ENCODE results near the gene TARBP1.
A peak's percentile ranks its signal among the peaks of the same experiment; 100 is the strongest.
"Not testable (repeated sequence)": the region's sequence is repeated elsewhere in the genome, so short reads cannot be mapped to it uniquely, and the experiment has no call there.

TARBP1 gene

DNA sequence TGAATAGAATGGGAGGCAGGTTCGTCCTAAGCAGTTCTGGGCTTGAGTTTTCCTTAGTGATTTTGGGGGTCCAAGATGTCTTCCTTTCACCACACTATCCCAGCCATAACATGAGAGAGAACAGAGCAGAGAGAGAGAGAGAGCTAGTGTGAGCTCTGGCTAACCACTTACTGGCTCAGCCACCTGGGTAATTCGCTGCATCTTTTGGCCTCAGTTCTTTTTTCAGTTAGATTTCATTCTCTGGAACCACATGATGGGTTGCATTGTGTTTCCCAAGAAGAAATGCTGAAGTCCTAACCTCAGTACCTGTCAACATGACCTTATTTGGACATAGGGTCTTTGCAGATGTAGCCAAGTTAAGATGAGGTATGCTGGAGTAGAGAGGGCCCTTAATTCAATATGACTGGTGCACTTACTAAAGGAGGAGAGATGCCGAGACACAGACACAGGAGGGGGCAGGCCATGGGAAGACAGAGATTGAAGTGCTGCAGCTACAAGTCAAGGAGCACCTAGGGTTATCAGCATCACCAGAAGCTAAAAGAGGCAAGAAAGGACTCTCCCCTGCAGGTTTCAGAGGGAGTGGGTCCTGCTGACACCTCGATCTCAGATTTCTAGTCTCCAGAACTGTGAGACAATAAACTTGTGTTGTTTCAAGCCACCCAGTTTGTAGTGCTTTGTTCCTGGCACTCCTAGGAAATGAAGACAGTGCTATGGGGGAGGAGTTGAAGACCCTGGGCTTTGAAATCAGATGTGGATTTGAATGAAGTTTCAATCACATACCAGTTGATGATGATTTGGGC, 26.2 kb upstream of the TARBP1 start:
- DNase-seq (ENCODE audit: insufficient read length, low spot score) (no peak), FAIRE-seq (no peak)

DNA sequence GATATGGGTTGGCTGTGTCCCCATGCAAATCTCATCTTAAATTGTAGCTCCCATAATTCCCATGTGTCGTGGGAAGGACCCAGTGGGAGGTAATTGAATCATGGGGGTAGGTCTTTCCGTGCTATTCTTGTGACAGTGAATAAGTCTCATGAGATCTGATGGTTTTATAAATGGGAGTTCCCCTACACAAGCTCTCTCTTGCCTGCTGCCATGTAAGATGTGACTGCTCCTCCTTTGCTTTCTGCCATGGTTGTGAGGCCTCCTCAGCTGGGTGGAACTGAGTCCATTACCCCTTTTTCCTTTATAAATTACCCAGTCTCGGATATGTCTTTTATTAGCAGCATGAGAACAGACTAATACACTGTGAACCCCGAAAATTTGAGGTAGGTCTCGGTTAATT, 25.3 kb upstream of the TARBP1 start:
- DNase-seq (ENCODE audit: insufficient read length, low spot score); FAIRE-seq: not testable (repeated sequence)

DNA sequence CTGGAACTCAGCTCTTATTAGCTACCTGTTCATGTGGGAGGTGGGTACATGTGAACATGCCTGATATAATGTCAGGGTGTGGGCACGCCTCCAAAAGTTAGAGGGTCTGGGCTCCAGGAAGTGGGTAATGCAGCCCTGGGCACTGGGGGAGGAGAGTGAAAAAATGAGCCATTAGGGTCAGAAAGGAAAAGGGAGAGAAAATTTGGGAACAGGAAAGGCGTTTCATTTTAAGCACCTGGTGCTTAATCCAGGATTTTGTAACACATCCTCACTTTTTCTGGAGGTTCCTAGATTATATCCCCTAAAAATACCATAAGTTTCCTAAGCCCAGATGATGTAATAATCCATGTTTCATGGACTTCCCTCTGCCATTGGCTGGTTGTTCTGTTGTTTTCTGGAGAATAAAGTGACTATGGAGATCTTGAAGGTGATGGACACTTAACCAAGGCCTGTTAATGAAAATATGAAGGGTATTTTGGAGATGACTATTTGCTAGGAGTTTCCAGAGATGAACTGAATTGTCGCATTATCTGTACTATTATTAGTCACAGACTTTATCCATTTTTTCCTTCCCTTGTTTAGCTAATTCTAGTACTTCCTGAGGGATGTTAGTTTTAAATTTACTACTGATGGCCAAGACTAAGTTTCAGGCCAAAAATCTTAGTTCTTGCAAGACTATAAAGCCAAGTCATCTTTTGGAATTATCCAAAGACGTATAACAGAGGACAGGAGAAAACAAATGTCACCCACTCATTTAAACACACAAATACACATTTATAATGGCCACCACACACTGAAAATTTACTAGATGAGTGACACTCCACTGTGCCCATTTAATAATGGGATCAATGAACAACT, 24.4 kb upstream of the TARBP1 start:
- FAIRE-seq (no peak), DNase-seq (ENCODE audit: insufficient read length, low spot score) (no peak)

DNA sequence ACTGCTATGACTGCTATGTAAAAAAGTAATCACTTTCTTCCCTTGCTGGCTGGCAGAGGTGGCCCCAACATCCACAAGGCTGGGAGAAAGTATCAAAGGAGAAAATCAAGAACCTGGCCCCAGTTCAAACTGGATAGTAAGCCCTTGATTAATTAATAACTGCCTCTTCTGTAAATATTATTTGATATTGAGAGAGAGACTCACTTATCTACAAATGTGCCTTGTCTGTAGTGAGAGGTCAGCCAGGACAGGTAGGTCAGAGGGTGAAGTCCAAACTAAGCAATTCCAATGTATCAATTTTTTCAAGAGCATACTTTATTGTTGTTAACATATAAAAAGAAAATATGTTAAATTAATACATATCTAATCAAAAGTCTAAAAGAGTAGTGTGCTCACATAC, 23.8 kb upstream of the TARBP1 start:
- FAIRE-seq: no peak
- no peak for DNase-seq (ENCODE audit: insufficient read length, low spot score)

DNA sequence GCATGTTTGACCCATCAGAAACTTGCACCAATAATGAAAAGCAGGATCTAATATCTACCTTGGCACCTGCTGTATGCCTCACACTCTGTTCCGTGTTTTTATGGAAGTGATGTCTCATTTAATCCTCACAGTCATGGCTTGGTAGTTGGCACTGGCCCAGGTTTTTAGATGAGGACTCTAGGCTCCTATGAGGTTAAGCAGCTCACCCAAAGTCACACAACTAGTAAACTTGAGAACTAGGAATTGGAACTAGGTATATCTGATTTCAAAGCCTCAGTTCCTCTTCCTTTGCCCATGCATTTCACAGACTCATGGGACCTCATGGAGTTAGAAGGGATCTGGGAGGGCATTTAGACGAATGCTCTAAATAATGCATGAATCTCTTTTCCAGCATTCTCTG, 21.3 kb upstream of the TARBP1 start:
- DNase-seq (ENCODE audit: insufficient read length, low spot score): no peak
- no peak for FAIRE-seq

DNA sequence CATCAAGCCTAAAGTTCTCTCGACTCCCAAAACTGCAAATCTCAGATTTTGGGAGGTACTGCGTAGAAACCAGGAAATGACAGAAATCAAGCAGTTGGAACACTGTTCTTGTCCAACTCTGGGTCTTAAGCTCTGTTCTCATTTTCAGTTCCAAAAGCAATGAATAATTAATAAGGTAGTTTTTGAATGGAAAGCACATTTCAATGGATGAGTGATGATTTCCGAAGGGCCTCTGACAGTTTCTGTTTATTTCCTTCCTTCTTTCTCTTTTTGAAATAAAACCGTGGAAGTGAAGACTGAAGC, 20.9 kb upstream of the TARBP1 start:
- DNase-seq (ENCODE audit: insufficient read length, low spot score) (no peak), FAIRE-seq (no peak)

DNA sequence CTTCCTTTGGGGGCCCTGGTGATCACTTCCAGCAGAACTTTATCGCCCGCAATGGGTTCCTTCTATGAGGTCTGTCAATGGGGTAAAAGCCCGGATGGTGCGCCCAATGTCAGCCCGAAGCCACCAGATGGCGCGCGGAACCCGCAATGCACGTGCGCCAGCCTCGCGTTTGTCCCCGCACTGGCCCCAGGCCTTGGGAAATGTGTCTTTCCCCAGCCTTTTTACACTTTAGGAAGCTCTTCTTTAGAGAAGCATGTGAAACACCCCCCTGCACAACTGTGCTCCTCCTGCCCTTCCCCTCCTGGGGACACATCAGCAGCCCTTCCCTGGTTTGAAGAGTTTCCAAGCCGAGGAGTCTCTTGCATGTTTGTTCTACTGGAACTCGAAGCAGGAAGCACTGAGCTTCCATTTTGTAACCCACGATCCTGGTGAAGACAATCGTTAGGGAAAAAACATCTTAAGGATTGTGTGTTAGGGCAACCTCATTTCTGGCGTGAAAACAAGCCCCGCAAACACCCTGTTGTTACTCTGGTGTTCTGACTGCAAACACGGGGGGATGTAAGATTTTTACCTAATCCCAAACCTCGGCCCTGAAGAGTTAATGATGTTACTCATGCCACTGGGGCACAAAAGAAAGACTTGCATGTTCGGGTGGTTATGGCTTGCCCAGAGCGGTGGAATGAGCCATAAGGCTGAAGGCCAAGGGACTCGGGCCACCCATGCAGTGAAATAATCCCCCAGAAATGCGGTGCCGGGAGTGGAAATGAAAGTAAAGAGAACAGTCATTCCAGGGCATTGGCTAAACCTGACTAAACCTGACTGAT, 20.4 kb upstream of the TARBP1 start:
- FAIRE-seq (no peak), DNase-seq (ENCODE audit: insufficient read length, low spot score) (peak; percentile 82)

DNA sequence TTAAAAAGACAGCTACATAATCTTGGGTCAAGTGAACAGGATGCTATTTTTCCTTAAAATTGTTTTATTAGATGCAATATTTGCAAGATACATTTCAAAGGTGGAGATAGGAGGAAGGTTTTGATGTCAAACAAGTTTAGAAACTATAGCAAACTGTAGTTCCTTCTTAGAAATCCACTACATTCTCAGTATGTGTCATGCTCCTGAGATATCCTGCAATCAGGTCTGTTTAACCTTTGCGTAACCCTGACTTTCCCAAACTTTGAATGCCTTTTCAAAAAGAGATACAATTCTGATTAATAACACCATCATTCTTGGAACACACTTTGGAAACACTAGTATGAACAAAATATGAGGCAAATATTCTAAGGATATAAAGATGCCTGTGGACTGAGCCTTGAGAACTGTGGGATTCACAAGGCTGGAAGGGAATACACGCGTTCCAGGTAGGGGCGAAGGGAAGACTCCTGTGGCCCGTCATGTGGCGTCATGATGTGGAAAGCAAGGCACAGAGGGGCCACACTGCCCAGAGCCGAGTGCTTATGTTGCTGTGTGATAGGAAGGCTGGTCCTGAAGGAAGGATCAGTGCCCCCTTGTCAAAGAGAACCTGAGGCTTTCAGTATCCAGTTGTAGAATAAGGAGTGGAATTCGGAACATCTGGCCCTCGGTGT, 19.6 kb upstream of the TARBP1 start:
- no peak for DNase-seq (ENCODE audit: insufficient read length, low spot score)
- FAIRE-seq: no peak

DNA sequence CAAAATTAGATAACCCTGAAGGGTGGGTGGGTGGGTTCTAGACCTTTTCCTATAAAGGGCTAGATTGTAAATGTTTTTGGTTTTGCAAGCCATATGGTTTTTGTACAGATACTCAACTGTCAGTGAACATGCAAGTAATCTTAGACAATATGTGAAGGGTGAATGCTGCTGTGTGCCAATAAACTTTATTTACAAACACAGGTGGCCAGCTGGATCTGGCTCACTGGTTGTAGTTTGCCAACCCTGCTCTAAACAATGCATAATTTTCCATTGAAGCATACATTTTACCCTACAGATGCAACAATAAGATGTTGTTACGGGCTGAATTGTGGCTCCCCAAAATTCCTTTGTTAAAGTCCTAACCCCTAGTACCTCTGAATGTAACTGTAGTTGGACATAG, 18.6 kb upstream of the TARBP1 start:
- DNase-seq (ENCODE audit: insufficient read length, low spot score): no peak
- no peak for FAIRE-seq

DNA sequence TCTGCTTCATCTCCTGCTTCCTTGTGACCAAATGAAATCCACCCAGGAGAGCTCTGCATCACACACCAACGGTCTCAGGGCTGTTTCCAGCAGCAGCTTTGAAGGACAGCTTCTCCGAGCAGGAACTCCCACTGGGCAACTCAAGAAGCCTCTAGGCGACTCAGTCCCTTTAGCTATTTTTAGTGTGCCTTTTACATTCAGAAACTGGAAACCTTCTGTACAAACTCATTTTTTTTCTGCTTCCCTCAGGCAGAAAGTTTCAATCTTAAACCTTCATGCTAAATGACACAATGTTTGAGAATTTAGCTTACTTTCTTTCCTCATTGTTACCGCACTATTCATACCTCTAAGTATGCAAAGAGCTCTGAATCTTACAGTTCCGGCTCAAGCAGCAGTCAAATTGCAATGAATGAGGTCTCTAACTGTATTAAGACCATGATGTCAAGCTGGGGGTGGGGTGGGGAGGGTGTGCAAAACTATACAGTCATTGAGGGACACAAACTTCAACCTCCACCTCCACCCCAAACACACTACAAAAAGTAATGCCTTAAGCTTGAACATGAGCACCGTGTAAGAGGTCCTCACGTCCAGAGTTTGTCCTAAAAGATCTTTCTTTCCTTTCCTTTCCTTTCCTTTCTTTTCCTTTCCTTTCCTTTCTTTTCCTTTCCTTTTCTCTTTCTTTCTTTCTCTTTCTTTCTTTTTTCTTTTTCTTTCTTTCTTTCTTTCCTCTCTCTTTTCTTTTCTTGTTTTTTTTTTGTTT, 16.4 kb upstream of the TARBP1 start:
- DNase-seq (ENCODE audit: insufficient read length, low spot score): peak; percentile 50
- no peak for FAIRE-seq

DNA sequence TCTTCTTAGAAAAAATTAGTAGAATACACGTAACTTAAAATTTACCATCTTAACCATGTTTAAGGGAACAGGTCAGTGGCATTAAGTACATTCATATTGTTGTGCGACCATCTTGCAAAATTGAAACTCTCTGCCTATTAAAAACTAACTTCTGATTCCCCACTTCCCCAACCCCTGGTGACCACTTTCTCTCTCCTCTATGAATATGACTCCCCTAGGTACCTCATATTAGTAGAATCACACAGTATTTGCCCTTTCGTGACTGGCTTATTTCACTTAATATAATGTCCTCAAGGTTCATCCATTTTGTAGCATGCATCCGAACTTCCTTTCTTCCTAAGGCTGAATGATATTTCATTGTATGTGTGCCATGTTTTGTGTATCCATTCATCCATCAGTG, 15.1 kb upstream of the TARBP1 start:
- FAIRE-seq: no peak
- DNase-seq (ENCODE audit: insufficient read length, low spot score): no peak

DNA sequence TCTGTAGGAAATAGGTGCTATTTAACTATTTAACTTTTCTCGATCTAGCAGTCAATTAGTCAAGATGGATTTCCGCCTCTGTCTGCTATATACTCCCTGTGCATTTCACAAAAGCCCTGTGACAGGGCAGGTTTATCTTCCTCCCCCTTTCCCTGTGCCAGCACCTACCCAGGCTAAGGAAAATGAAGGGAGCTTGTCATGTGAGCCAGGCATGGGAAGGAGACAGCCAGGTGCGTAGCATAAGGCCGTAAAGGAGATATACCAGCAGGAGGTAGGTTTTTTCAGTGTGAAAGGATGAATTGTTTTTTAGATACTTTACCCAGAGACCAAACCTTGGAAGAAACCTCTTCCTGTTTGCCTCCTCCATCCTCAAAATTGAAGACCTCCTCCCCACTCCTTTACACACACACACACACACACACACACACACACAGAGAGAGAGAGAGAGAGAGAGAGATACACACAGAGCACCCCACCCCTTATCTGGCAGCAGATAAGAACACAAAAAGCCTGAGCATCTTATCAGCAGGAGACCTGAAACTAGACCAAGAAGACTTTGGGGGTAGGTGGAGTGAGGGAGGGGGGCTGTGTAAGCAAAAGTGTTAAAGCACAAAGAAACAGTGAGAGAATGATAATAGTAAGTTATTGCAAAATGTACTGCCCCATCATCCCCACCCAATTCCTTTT, 12.0 kb upstream of the TARBP1 start:
- no peak for FAIRE-seq
- DNase-seq (ENCODE audit: insufficient read length, low spot score): no peak

DNA sequence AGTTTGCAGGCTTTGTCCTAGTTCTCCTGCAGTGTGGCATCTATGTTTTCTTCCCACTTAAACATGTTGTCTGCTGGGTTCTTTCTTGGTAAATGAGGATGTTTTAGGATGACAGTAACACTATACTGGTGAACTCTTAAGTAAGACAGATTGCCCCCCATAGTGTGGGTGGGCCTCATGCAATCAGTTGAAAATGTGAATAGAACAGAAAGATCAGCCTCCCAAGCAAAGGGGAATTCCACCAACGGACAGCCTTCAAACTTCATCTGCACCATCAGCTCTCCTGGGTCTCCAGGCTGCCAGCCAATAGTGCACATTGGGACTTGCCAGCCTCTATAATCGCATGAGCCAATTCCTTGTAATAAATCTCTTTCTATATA, 10.7 kb upstream of the TARBP1 start:
- no peak for FAIRE-seq
- no peak for DNase-seq (ENCODE audit: insufficient read length, low spot score)

DNA sequence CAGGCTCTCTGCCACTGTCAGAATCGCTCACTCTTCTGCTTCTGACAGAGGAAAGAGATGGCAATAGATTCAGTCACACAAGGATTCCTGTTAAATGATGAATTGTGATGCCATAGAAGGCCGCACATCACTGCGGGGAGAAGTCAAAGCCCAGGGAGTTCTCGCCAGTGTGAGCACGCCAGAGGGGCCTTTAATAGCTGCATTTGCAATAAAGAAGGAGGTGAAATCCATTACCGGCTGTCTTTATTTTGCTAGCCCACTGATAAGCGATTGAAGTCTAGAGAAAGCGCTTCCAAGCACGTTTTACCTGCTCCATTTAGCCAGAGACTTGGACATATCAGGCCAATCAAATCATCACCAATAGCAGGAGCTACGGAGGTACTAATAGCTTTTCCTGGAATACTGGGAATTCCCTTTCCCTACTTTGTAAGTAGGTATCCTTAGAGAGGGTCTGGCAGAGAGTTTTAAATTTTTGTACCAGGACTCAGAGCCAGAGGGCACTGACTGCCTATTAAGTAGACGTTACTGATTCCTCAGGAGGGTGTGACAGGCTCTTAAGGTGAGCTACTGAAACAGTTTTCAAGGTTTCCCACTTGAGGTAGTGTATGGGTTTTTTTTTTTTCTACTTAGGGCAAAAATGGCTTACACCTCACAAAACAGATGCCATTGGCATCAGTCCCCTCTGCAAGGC, 10.2 kb upstream of the TARBP1 start:
- FAIRE-seq (no peak), DNase-seq (ENCODE audit: insufficient read length, low spot score) (no peak)

DNA sequence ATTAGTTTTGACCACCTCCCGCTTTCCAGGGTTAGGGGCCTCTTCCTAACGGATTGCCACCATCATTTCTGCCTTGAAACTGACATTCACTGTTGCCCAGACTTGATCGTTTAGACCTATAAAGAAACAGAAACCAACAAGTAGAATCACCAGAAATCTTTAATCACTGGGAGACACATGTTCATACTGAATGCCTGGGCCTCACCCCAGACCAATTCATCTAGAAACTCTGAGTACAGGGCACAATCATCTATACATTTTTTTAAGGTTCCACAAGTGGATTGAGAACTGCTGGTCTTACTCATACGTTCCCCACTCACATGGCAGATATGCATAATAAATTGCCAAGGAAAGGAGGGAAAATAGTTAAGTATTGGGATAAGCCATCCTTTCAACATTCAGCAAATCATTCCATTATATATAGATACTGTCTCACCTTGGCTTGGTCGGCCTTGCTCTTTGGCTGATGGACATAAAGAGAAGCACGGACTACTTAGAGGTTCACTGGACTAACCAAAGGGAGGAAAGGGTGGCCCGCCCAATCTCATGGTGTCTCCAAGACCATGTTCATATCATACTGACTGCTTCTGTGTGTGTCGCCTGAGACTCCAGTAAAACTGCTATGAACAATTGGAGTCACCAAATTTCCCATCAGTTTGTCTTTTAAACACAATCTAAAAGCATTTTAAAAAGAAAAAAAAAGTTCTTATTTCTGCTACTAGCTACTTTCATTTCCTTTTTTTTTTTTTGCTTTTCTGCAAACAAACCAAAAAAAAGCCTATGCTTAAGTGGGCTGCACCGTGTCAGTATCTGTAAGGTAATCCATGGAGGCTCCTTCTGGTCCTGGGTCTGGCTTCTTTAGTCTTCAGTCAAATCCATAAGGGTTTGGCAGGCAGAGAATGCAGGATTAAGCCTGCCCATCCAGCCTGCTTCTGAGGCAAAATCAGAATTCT, 9.4 kb upstream of the TARBP1 start:
- FAIRE-seq (no peak), DNase-seq (ENCODE audit: insufficient read length, low spot score) (no peak)

DNA sequence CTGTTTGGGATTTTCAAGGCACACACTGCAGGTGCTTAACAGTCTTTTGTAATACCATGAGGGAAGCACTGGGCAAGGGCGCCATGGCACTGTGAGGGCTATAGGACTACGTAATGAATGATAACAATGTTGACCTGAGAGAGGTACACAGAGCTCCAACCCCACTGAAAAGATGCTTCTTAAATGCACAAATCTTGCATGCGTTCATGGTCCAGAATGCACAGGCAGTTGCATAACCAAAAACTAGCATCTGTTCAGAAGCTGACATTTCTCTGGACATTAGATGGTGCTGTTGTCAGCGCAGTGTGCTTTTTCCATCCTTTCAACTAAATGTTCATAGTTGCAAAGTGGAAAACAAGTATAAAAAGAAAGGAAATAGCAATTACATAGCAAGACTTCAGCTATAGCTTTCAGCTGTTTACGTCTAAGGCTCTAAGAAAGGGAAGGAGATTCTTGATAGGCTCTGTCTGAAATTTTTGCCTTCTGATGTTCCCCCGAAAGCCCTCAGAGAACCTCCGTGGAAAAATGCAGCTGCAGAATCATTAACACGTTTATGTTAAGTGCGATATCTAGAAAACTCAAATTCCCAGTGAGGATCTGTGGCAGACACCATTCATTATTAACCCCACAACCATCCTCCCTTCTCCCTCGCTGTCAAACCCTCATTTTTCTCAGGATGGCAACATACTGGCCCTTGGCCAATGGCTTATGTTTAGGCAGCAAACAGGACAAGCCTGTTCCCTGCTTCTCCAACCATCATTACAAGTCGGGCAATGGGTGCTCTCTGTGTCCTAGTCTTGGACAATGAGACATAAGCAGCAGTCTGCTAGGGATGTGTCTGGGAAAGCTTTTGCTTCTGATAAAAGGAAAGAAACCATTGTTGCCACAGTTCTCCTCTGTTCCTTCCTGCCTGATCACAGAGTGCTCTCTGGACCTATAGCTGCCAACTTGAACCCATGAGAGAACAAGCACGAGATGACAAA, 8.2 kb upstream of the TARBP1 start:
- no peak for FAIRE-seq

More for the DNA sequence above, 8.2 kb upstream of the TARBP1 start:
- DNase-seq (ENCODE audit: insufficient read length, low spot score): peak; percentile 51

Measured in HTR-8/SVneo (cell line).